ENCODE data around the gene SMAD2.

The SMAD2 gene

GRCh38 chr18:47844828-47845498 is 85.5 kb downstream of the SMAD2 start:
- H3K9me3 ChIP-seq (ENCODE audit: insufficient read depth, low read length, severe bottlenecking), result no peaks in the 10 kb centered on the region
- H3K36me3 ChIP-seq (ENCODE audit: insufficient read depth, low read length), result peaks cover 87% of the 10 kb centered on the region
- no peaks in the 10 kb centered on the region for H3K79me2 ChIP-seq (ENCODE audit: insufficient read depth, low read length)
- ATAC-seq (ENCODE audit: insufficient read depth, low read depth) (no peak), DNase-seq (no peak)
- H2AFZ ChIP-seq (ENCODE audit: low read depth, low read length), result no peak overlapping the region
- H3K27ac ChIP-seq (ENCODE audit: low read length), result no peak overlapping the region
- no peaks in the 10 kb centered on the region for H4K20me1 ChIP-seq (ENCODE audit: insufficient read depth, low read length)
- H3K4me2 ChIP-seq (ENCODE audit: insufficient read depth, low read length), result no peak overlapping the region
- H3K9ac ChIP-seq (ENCODE audit: low read depth, low read length), result no peak overlapping the region
- no peak overlapping the region for H3K4me3 ChIP-seq (ENCODE audit: low read depth in 1 of 2, low read length in 2 of 2)
- H3K27me3 ChIP-seq (ENCODE audit: insufficient read depth, low read length, poor library complexity), result no peaks in the 10 kb centered on the region
- TF ChIP-seq, protein P1, sequence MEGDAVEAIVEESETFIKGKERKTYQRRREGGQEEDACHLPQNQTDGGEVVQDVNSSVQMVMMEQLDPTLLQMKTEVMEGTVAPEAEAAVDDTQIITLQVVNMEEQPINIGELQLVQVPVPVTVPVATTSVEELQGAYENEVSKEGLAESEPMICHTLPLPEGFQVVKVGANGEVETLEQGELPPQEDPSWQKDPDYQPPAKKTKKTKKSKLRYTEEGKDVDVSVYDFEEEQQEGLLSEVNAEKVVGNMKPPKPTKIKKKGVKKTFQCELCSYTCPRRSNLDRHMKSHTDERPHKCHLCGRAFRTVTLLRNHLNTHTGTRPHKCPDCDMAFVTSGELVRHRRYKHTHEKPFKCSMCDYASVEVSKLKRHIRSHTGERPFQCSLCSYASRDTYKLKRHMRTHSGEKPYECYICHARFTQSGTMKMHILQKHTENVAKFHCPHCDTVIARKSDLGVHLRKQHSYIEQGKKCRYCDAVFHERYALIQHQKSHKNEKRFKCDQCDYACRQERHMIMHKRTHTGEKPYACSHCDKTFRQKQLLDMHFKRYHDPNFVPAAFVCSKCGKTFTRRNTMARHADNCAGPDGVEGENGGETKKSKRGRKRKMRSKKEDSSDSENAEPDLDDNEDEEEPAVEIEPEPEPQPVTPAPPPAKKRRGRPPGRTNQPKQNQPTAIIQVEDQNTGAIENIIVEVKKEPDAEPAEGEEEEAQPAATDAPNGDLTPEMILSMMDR (IDR thresholded peaks at IDR 0.05; ENCODE audit: borderline replicate concordance, extremely low read depth, low read length, poor library complexity, severe bottlenecking), result no peak
- no peaks in the 10 kb centered on the region for H3K4me1 ChIP-seq (ENCODE audit: insufficient read depth, low read length)

- TF ChIP-seq, protein P1 (IDR thresholded peaks at IDR 0.05; ENCODE audit: borderline replicate concordance, extremely low read depth, low read length, poor library complexity, severe bottlenecking), result no peak
- no peak for TF ChIP-seq EZH2 (IDR thresholded peaks at IDR 0.05; ENCODE audit: borderline replicate concordance, low read depth, low read length, severe bottlenecking)
- peaks cover 94% of the 10 kb centered on the region for H3K36me3 ChIP-seq (ENCODE audit: insufficient read depth, low read length)
- no peaks in the 10 kb centered on the region for H3K79me2 ChIP-seq (ENCODE audit: insufficient read depth, low read length)
- DNase-seq (no peak), ATAC-seq (ENCODE audit: insufficient read depth, low read depth) (no peak)
- H3K27ac ChIP-seq (ENCODE audit: low read length), result no peak overlapping the region
- H3K4me1 ChIP-seq (ENCODE audit: insufficient read depth, low read length), result no peaks in the 10 kb centered on the region
- no peaks in the 10 kb centered on the region for H4K20me1 ChIP-seq (ENCODE audit: insufficient read depth, low read length)
- H3K4me3 ChIP-seq (ENCODE audit: low read depth in 1 of 2, low read length in 2 of 2), result no peak overlapping the region
- no peaks in the 10 kb centered on the region for H3K9me3 ChIP-seq (ENCODE audit: insufficient read depth, low read length, severe bottlenecking)
- H3K27me3 ChIP-seq (ENCODE audit: insufficient read depth, low read length, poor library complexity), result no peaks in the 10 kb centered on the region
- no peak overlapping the region for H2AFZ ChIP-seq (ENCODE audit: low read depth, low read length)
- H3K9ac ChIP-seq (ENCODE audit: low read depth, low read length), result no peak overlapping the region
- no peak overlapping the region for H3K4me2 ChIP-seq (ENCODE audit: insufficient read depth, low read length)
Measured at GRCh38 chr18:47842836-47843235, 87.6 kb downstream of the SMAD2 start.

GRCh38 chr18:47838396-47838795 is 92.1 kb downstream of the SMAD2 start:
- H3K79me2 ChIP-seq (ENCODE audit: insufficient read depth, low read length), result no peaks in the 10 kb centered on the region
- H2AFZ ChIP-seq (ENCODE audit: low read depth, low read length), result no peak overlapping the region
- H3K27me3 ChIP-seq (ENCODE audit: insufficient read depth, low read length, poor library complexity), result no peaks in the 10 kb centered on the region
- no peak overlapping the region for H3K4me2 ChIP-seq (ENCODE audit: insufficient read depth, low read length)
- TF ChIP-seq EZH2 (IDR thresholded peaks at IDR 0.05; ENCODE audit: borderline replicate concordance, low read depth, low read length, severe bottlenecking), result no peak
- TF ChIP-seq, protein P1 (IDR thresholded peaks at IDR 0.05; ENCODE audit: borderline replicate concordance, extremely low read depth, low read length, poor library complexity, severe bottlenecking), result no peak
- H4K20me1 ChIP-seq (ENCODE audit: insufficient read depth, low read length), result no peaks in the 10 kb centered on the region
- no peaks in the 10 kb centered on the region for H3K9me3 ChIP-seq (ENCODE audit: insufficient read depth, low read length, severe bottlenecking)
- H3K36me3 ChIP-seq (ENCODE audit: insufficient read depth, low read length), result peaks cover 93% of the 10 kb centered on the region
- no peak overlapping the region for H3K9ac ChIP-seq (ENCODE audit: low read depth, low read length)
- ATAC-seq (ENCODE audit: insufficient read depth, low read depth), result no peak
- no peak overlapping the region for H3K4me3 ChIP-seq (ENCODE audit: low read depth in 1 of 2, low read length in 2 of 2)
- no peak overlapping the region for H3K27ac ChIP-seq (ENCODE audit: low read length)
- no peak for DNase-seq
- H3K4me1 ChIP-seq (ENCODE audit: insufficient read depth, low read length), result no peaks in the 10 kb centered on the region
